K562 (cell line): ENCODE measurements around the gene SF3A2. TPM values are rescaled to one million over a fixed set of nuclear protein-coding genes. Genes with fewer than 3 reads are reported as not detected.

Experiments
- polyA plus RNA-seq, 8 experiments: library from polyadenylated mRNA; depleted of rRNA in 4 of 8; stranded (reverse) in 5 of 8; unstranded in 3 of 8; fragments of >200 nt; fragmentation: Nextera tagmentation in 2 of 8; fragmentation: Illumina TruSeq in 1 of 8; extraction: Ambion mirVana in 2 of 8; extraction: Trizol in 1 of 8; gene quantifications; 2 replicates each; pipeline versions ENCODE4 v1.2.1 to v1.2.3, GENCODE V29; 2011 to 2014; ENCODE audit warnings: inconsistent platforms in 1 of 8, missing spikeins in 1 of 8
- total RNA-seq, 7 experiments: library from RNA; depleted of rRNA in 6 of 7; stranded (reverse); fragments of >200 nt in 6 of 7; fragmentation: Illumina TruSeq in 2 of 7; extraction: Trizol in 2 of 7; gene quantifications; 2 replicates each; pipeline versions ENCODE4 v1.2.1 to v1.2.3, GENCODE V29; 2011 to 2021; ENCODE audit warnings: low replicate concordance in 1 of 7
- TF ChIP-seq, protein P1 (sequence below), 2 experiments: fragments of 450-650 bp; IDR thresholded peaks; 2 replicates each; pipeline ENCODE4 v1.6.1; 2016; ENCODE audit warnings: mild to moderate bottlenecking in 2 of 2, borderline replicate concordance in 1 of 2, low read depth in 1 of 2, moderate library complexity in 1 of 2
- TF ChIP-seq, protein P2 (sequence below): fragments of 250-450 bp; sonication (Bioruptor Pico); IDR thresholded peaks from 2 replicates; pipeline ENCODE4 v1.8.0; 2022; ENCODE audit warnings: inconsistent platforms, mild to moderate bottlenecking, moderate library complexity, borderline replicate concordance

SF3A2 gene
- total and polyA plus RNA-seq, 9 of the 15 experiments (the other 6 are each of a cell fraction or from before 2014, with no cell fraction given): 0.17 to 194 (median 22.8) TPM

GRCh38 chr19:2259336-2259735, 22.7 kb downstream of the SF3A2 start (continued):
- TF ChIP-seq, protein P1, sequence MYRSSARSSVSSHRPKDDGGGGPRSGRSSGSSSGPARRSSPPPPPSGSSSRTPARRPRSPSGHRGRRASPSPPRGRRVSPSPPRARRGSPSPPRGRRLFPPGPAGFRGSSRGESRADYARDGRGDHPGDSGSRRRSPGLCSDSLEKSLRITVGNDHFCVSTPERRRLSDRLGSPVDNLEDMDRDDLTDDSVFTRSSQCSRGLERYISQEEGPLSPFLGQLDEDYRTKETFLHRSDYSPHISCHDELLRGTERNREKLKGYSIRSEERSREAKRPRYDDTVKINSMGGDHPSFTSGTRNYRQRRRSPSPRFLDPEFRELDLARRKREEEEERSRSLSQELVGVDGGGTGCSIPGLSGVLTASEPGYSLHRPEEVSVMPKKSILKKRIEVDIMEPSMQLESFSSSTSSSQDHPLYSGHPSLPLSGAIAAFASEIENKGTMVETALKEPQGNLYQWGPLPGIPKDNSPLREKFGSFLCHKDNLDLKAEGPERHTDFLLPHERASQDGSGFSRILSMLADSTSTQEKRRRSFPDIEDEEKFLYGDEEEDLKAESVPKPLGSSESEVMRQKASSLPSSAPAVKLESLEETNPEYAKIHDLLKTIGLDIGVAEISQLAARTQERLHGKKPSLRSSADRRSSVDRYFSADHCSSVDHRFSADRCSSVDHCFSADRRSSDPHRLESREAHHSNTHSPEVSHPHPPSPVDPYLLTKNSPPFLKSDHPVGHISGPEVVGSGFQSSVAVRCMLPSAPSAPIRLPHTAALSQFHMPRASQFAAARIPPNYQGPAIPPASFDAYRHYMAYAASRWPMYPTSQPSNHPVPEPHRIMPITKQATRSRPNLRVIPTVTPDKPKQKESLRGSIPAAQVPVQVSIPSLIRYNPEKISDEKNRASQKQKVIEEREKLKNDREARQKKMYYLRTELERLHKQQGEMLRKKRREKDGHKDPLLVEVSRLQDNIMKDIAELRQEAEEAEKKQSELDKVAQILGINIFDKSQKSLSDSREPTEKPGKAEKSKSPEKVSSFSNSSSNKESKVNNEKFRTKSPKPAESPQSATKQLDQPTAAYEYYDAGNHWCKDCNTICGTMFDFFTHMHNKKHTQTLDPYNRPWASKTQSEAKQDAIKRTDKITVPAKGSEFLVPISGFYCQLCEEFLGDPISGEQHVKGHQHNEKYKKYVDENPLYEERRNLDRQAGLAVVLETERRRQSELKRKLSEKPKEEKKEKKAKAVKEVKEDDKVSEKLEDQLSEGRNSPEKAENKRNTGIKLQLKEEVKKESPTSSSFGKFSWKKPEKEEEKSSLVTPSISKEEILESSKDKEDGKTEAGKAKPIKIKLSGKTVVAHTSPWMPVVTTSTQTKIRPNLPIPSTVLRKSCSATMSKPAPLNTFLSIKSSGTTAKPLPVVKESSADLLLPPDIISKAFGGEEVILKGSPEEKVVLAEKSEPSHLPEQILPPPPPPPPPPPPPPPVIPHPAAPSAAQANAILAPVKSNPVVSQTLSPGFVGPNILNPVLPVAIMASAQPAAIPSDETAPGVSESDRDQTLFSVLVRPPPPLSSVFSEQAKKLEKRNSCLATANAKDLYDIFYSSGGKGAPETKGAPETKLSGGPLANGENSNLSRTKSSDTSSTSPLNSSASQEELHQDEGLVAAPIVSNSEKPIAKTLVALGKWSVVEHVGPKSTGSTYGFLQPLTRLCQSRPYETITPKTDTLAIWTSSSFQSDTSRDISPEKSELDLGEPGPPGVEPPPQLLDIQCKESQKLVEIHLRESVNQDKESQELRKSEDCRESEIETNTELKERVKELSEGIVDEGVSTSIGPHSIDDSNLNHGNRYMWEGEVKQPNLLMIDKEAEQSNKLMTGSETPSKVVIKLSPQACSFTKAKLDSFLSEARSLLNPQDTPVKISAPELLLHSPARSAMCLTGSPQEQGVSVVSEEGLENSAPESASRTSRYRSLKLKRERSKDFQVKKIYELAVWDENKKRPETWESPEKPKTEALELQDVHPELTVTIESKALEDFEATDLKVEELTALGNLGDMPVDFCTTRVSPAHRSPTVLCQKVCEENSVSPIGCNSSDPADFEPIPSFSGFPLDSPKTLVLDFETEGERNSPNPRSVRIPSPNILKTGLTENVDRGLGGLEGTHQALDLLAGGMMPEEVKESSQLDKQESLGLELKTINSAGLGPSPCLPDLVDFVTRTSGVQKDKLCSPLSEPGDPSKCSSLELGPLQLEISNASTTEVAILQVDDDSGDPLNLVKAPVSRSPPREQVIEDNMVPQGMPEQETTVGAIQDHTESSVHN (IDR thresholded peaks at IDR 0.05; ENCODE audit: borderline replicate concordance in 1 of 2, low read depth in 1 of 2): no peak
- TF ChIP-seq, protein P2, sequence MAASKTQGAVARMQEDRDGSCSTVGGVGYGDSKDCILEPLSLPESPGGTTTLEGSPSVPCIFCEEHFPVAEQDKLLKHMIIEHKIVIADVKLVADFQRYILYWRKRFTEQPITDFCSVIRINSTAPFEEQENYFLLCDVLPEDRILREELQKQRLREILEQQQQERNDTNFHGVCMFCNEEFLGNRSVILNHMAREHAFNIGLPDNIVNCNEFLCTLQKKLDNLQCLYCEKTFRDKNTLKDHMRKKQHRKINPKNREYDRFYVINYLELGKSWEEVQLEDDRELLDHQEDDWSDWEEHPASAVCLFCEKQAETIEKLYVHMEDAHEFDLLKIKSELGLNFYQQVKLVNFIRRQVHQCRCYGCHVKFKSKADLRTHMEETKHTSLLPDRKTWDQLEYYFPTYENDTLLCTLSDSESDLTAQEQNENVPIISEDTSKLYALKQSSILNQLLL (CRISPR knock-in tag): no peak
